Activated CD4-positive, alpha-beta memory T cell treated with anti-CD3 and anti-CD28 coated beads for 36 hours (primary cell): Measurements from ENCODE around the gene BRAT1. TPM values are rescaled to one million over a fixed set of nuclear protein-coding genes. Genes with fewer than 3 reads are reported as not detected.

Experiments used
- CTCF ChIA-PET: fragments of 350-600 bp; sonication (Branson Sonifier 250); formaldehyde crosslinking; loops from one replicate; lab custom pipeline; 2021; ENCODE audit warnings: antibody characterized with exemption, inconsistent platforms; lab: Charles Lee
- POLR2A ChIA-PET: fragments of 350-600 bp; sonication (Branson Sonifier 250); formaldehyde crosslinking; loops from one replicate; lab custom pipeline; 2021; ENCODE audit warnings: antibody characterized with exemption; lab: Charles Lee
- DNase-seq: peaks from one replicate; pipeline ENCODE4 v3.0.0-alpha.2; 2020
- H3K27ac Mint-ChIP-seq: one replicate; pipeline ENCODE4 v1.8.0; 2021; ENCODE audit warnings: mixed read lengths
- H3K27me3 Mint-ChIP-seq: one replicate; pipeline ENCODE4 v1.8.0; 2021; ENCODE audit warnings: mixed read lengths
- H3K36me3 Mint-ChIP-seq: one replicate; pipeline ENCODE4 v1.8.0; 2021; ENCODE audit warnings: mixed read lengths
- H3K4me1 Mint-ChIP-seq: one replicate; pipeline ENCODE4 v1.8.0; 2021; ENCODE audit warnings: low read depth, mixed read lengths
- H3K4me3 Mint-ChIP-seq: one replicate; pipeline ENCODE4 v1.8.0; 2021; ENCODE audit warnings: mild to moderate bottlenecking, mixed read lengths
- H3K9me3 Mint-ChIP-seq: one replicate; pipeline ENCODE4 v1.8.0; 2021; ENCODE audit warnings: mixed read lengths
- intact Hi-C: fragments of 100-400 bp; cut with micrococcal nuclease; formaldehyde crosslinking; loops from one replicate; pipeline ENCODE4 v1.15.1; 2023
- total RNA-seq, 2 experiments: library from RNA; stranded (reverse); gene quantifications; one replicate each; pipeline ENCODE4 v1.2.3, GENCODE V29; 2021

The BRAT1 gene
- total RNA-seq, 2 experiments from 2014 or later, result 33.5 to 33.6 TPM

DNA sequence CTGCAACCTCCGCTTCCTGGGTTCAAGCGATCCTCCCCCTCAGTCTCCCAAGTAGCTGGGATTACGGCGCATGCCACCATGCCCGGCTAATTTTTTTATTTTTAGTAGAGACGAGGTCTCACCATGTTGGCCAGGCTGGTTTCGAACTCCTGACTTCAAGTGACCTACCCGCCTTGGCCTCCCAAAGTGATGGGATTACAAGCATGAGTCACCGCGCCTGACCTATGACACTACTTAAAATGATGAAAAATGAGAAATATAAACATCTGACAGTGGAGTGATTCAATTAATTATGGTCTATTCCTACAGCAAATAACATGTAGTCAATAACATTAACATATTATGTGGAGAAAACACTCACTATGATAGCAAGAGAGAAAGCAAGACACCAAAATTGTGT, 2.2 kb downstream of the BRAT1 start:
- Mint-ChIP-seq H3K9me3 (no peaks in the 10 kb centered on the region), H3K4me1 (peaks cover 38% of the 10 kb centered on the region), H3K4me3 (peak overlapping the region; percentile 89), H3K27me3 (no peaks in the 10 kb centered on the region), H3K27ac (no peak overlapping the region), H3K36me3 (peaks cover 25% of the 10 kb centered on the region)
- intact Hi-C loops, result no loop called here
- ChIA-PET POLR2A (interaction anchor here (0.6 to 1.3 kb wide), 3 partner anchors 10 to 343 kb away, joined by 3 read pairs; no protein-coding TSS in a partner anchor), CTCF (interaction anchor here (1.5 kb wide), 1 partner anchor 157 kb away, joined by 5 read pairs; no protein-coding TSS in a partner anchor)
- no peak for DNase-seq

DNA sequence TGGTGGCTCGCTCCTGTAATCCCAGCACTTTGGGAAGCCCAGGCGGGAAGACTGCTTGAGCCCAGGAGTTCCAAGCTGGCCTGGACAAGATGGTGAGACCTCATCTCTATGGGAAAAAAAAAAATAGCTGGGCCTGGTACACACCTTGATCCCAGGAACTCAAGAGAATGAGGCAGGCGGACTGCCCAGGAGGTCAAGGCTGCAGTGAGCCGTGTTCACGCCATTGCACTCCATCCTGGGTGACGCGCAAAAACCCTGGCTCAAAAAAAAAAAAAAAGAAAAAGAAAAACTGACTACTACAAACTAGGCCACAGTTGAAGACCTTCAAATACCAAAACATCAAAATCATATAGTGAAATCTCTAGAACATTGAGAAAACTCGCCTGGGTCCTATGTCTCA, 3.9 kb downstream of the BRAT1 start:
- Mint-ChIP-seq H3K27ac (no peak overlapping the region), H3K27me3 (no peaks in the 10 kb centered on the region), H3K36me3 (peaks cover 35% of the 10 kb centered on the region), H3K4me3 (no peak overlapping the region), H3K9me3 (no peaks in the 10 kb centered on the region), H3K4me1 (peaks cover 33% of the 10 kb centered on the region)
- DNase-seq, result no peak
- ChIA-PET POLR2A (no interaction called here), CTCF (interaction anchor here (0.6 kb wide), 1 partner anchor 140 kb away, joined by 3 read pairs; no protein-coding TSS in a partner anchor)
- intact Hi-C loops, result no loop called here

DNA sequence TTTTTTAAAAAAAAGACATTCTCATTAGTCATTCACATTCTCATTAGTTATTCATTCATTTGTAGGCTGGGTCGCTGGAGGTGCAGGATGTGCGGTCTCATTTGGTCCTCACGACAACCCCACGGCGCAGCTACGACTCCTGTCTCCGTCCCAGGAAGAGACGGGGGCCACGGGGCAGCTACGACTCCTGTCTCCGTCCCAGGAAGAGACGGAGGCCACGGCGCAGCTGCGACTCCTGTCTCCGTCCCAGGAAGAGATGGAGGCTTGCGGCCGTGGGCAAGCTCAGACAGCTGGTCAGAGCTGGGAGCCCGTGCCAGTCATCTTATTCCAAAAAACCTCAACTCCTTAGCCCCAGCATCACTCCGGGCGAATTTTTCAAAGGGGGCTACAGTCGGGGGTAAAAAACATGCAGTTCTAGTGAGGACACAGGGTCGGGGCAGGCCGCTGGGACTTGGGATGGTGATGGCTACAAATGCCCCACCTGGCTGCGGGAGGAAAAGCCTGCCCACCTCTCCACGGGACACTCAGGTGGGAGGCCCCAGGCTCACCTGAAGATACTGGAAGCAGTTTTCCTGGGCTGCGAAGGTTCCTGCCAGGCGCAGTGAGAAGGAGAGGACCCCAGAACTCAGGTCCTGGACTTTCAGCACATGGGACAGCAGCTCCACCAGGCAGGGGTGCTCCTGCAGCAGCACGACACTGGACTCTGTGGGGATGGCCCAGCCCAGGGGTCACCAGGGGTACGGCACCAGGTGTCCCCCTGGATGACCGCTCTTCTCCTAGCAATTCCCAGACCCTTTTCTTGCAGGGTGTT, 8.3 kb downstream of the BRAT1 start:
- H3K27me3 Mint-ChIP-seq, result no peaks in the 10 kb centered on the region
- no peak overlapping the region for H3K27ac Mint-ChIP-seq
- ChIA-PET POLR2A (interaction anchor here (2.0 kb wide), 1 partner anchor 17 kb away, joined by 8 read pairs; no protein-coding TSS in a partner anchor), CTCF (no interaction called here)
- no peaks in the 10 kb centered on the region for H3K9me3 Mint-ChIP-seq
- intact Hi-C loops, result no loop called here
- H3K36me3 Mint-ChIP-seq, result peaks cover 37% of the 10 kb centered on the region
- H3K4me3 Mint-ChIP-seq, result no peak overlapping the region
- no peak for DNase-seq
- H3K4me1 Mint-ChIP-seq, result peaks cover 13% of the 10 kb centered on the region

DNA sequence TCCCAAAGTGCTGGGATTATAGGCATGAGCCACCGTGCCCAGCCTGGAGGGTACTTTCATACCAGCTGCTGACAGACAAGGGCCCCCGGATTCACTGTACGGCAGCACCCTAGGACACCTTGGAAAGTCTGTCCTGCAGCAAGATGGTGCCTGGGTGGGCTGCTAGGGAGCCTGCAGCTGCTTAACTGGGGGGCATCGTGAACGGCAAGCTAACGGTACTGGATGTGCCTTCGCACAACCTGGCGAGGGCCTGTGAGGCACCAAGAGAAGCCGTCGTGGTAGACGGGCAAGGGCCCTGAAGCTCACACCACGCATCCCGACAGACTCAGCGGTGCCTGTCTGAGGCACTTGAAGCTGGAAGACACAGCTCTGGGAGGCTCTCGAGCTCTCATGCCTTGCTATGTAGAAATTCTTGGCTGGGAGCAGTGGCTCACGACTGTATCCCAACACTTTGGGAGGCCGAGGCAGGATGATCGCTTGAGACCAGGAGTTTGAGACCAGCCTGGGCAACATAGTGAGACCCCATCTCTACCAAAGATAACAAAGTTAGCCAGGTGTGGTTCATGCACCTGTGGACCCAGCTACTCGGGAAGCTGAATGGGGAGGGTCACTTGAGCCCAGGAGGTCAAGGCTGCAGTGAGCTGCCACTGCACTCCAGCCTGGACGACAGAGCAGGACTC, 9.4 kb downstream of the BRAT1 start:
- ChIA-PET CTCF (no interaction called here), POLR2A (interaction anchor here (2.0 kb wide), 1 partner anchor 16 kb away, joined by 8 read pairs; no protein-coding TSS in a partner anchor)
- H3K36me3 Mint-ChIP-seq, result peaks cover 34% of the 10 kb centered on the region
- peaks cover 8% of the 10 kb centered on the region for H3K4me1 Mint-ChIP-seq
- H3K27ac Mint-ChIP-seq, result no peak overlapping the region
- no peaks in the 10 kb centered on the region for H3K27me3 Mint-ChIP-seq
- no peak overlapping the region for H3K4me3 Mint-ChIP-seq
- intact Hi-C loops, result no loop called here
- H3K9me3 Mint-ChIP-seq, result no peaks in the 10 kb centered on the region
- no peak for DNase-seq

DNA sequence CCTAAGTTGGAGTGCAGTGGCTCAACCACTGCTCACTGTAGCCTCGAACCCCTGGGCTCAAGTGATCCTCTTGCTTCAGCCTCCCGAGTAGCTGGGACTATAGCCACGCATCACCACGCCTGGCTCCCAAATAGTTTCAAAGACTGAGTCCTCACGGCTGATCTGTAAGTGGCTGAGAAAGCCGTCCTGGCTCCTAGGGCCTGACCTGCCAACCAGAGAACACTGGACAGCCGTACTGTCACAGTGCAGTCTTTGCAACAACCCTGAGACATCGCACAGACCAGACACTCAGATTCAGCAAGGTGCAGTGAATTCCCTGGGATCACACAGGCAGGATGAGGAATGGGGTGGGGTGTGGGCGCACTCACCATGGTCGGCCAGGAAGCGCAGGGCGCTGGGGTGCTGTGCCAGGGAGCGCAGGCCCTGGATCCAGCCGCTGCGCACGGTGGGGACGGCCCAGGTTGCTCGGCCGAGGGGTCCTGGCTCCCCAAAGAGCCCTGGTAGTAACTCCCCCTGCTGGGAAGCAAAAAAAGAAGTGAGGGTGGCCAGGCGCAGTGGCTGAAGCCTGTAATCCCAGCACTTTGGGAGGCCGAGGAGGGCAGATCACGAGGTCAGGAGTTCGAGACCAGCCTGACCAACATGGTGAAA, 10.7 kb downstream of the BRAT1 start:
- CTCF ChIA-PET, result no interaction called here

DNA sequence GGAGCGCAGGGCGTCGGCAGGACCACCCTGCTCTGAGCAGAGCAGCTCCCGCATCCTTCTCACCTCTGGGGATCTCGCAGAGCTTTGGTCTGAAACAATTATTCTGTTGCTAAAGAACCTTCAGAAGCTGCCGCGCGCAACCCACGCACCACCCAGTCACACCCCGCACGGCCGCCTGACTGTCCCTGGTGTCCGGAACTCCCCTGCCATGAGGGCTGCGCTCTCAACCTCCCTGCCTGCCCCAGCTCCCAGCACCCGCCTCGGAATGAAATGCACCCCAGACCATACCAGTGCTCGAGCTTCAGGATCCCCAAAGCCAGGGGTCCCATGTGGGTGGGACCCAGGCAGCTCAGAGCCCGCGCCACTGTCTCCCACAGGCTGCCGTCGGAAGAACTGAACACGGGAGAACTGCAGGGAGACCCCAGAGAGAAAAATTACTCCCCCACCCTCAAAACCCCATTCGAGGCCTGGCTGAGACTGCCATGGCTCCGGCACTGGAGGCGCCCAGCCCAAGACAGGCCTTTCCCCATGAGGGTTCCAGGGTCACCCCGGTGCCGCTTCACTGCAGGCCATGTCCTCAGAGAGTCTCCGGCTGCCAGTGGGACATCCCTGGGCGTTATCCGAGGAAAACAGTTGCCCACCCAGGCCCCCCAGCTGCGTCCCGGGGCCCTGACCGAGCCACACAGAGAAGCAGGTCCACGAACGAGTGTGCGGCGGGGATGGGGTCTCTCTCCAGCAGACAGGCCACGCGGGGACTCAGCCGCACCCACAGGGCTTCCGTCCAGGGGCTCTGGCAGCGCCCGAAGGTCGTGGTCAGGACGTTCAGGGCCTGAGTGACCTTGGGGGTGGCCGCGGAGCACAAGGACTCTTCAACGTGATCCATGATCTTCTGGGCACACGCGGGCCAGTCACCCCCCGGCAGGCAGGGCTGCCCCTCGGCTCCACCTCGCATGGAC, 12.1 kb downstream of the BRAT1 start:
- Mint-ChIP-seq H3K4me1 (no peaks in the 10 kb centered on the region), H3K4me3 (no peak overlapping the region), H3K27me3 (no peaks in the 10 kb centered on the region), H3K9me3 (no peaks in the 10 kb centered on the region), H3K27ac (no peak overlapping the region), H3K36me3 (peaks cover 26% of the 10 kb centered on the region)
- intact Hi-C loops, result no loop called here
- no peak for DNase-seq
- ChIA-PET POLR2A (interaction anchor here (0.7 kb wide), 1 partner anchor 11 kb away, joined by 3 read pairs; no protein-coding TSS in a partner anchor), CTCF (no interaction called here)

More for the DNA sequence above, 10.7 kb downstream of the BRAT1 start:
- no peak for DNase-seq
- no peak overlapping the region for H3K27ac Mint-ChIP-seq
- H3K9me3 Mint-ChIP-seq, result no peaks in the 10 kb centered on the region
- H3K27me3 Mint-ChIP-seq, result no peaks in the 10 kb centered on the region
- intact Hi-C loops, result no loop called here
- peaks cover 5% of the 10 kb centered on the region for H3K4me1 Mint-ChIP-seq
- POLR2A ChIA-PET, result no interaction called here
- peaks cover 30% of the 10 kb centered on the region for H3K36me3 Mint-ChIP-seq
- H3K4me3 Mint-ChIP-seq, result no peak overlapping the region

DNA sequence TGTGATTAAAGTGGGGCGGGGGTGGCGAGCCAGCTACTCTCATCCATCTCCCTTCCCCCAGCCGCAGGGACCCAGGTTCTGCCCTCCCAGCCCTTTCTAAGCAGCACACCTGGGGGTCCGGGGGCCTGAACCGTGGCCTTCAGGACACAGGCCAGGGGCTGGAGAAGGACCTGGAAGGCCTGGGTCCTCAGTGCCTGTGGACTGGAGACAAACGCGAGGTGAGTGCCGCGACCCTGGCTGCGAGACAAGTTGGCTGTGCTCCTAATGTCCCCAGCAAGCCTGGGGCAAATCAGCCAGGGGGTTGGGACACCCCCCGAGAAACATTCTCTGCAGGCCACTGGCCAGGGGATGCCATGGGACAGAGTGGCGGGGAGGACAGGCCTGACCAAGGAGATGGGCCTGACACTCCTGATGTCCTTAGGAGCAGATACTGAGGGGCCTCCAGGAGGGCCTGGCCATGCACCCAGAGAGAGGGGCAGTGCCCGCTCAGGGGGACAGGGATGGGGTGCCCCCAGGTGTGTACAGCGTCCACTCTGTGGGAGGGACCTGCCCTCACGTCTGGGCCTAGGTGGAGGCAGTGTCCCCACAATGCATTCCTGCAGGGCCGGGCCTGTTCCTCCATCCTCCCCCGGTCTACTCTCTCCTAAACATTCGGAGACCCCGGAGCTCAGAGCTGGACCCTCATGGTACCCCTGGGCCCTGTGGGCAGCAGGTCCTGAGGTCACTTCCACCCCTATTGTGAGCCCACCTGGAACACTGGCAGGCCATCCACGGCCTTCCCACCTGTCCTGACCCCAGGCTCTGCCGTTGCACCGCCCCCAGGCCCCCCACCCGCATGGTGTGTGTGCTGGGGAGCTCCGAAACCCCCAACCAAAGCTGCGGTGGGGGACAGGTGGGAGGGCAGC, 13.1 kb downstream of the BRAT1 start:
- Mint-ChIP-seq H3K27me3 (no peaks in the 10 kb centered on the region), H3K9me3 (no peaks in the 10 kb centered on the region), H3K4me1 (no peaks in the 10 kb centered on the region), H3K4me3 (no peak overlapping the region), H3K36me3 (peaks cover 20% of the 10 kb centered on the region), H3K27ac (no peak overlapping the region)
- ChIA-PET POLR2A (no interaction called here), CTCF (no interaction called here)
- no peak for DNase-seq
- intact Hi-C loops, result no loop called here

DNA sequence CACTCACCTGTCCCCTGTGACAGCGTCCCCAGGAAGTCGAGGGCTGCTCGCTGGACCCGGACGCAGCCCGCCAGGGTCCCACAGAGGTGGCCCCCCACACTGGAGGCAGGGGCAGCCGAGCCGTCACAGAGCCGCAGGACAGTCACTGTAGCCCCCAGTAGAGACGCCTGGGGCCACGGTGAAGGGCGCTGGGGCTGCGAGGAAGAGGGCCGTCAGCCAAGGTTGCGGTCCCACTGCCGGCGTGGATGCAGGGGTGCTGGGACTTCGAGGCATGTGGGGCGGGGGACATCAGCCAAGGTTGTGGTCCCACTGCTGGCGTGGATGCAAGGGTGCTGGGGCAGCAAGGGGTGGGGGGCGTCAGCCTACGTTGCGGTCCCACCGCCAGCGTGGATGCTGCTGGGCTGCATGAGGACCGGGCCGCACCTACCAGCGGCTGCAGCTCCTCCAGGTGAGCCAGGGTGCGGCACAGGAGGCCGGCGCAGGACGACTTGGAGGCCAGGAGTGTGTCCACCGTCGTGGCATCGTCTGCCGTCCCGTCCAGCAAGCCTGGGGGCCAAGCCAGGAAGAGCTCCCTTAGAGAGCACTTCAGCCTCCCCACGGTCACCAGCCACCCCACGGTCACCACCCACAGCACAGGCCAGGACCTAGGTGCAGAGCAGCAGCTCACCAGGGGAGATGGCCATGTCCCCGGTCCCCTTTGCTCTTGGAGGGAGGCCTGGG, 13.9 kb downstream of the BRAT1 start:
- H3K4me1 Mint-ChIP-seq, result no peaks in the 10 kb centered on the region
- CTCF ChIA-PET, result no interaction called here
- H3K36me3 Mint-ChIP-seq, result peaks cover 15% of the 10 kb centered on the region
- POLR2A ChIA-PET, result no interaction called here
- no peak overlapping the region for H3K27ac Mint-ChIP-seq
- intact Hi-C loops, result no loop called here
- no peaks in the 10 kb centered on the region for H3K9me3 Mint-ChIP-seq
- DNase-seq, result no peak
- H3K27me3 Mint-ChIP-seq, result no peaks in the 10 kb centered on the region
- H3K4me3 Mint-ChIP-seq, result no peak overlapping the region

DNA sequence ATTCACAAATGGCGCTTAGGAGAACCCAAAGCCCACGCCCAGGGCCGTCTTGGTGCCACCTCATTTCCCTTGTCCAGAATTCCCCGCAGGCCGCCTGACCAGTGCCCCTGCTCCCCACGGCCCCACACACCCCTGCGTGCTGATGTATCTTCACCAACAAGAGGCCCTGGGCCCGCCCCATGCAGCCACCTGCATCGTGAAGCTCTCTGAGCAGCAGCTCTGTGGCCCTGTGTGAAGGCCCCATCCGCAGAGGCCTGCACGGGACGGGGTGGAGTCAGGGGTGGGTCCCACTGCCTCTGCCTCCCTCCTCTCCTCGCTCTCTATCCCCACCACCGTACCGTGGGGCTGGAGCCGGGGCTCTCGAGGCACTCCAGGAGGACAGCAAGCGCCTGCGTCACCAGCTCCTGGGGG, 14.7 kb downstream of the BRAT1 start:
- Mint-ChIP-seq H3K9me3 (no peaks in the 10 kb centered on the region), H3K36me3 (peaks cover 15% of the 10 kb centered on the region), H3K27ac (no peak overlapping the region), H3K27me3 (no peaks in the 10 kb centered on the region), H3K4me3 (no peak overlapping the region), H3K4me1 (no peaks in the 10 kb centered on the region)
- intact Hi-C loops, result no loop called here
- POLR2A ChIA-PET, result interaction anchor here (1.4 kb wide), 1 partner anchor 20 kb away, joined by 3 read pairs; no protein-coding TSS in a partner anchor
- DNase-seq, result no peak
- CTCF ChIA-PET, result no interaction called here

DNA sequence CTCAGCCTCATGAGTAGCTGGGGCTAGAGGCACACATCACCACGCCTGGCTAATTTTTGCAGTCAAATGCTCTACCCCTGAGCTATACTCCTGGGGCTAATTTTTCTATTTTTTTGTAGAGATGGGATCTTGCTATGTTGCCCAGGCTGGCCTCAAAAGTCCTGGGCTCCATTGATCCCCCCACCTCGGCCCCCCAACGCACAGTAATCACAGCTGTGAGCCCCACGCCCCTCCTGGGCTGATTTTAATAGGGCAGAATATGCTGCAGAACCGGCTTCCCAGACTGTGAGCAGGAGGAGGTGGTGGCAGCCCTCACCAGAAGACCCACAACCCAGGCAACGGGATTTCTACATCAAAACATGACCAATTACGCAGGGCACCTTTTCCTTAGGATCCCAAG, 15.2 kb downstream of the BRAT1 start:
- H3K36me3 Mint-ChIP-seq, result peaks cover 15% of the 10 kb centered on the region
- H3K4me1 Mint-ChIP-seq, result no peaks in the 10 kb centered on the region
- ChIA-PET POLR2A (interaction anchor here (1.4 kb wide), 1 partner anchor 19 kb away, joined by 3 read pairs; no protein-coding TSS in a partner anchor), CTCF (no interaction called here)
- no peaks in the 10 kb centered on the region for H3K9me3 Mint-ChIP-seq
- H3K27ac Mint-ChIP-seq, result no peak overlapping the region
- H3K4me3 Mint-ChIP-seq, result no peak overlapping the region
- DNase-seq, result no peak
- intact Hi-C loops, result no loop called here
- no peaks in the 10 kb centered on the region for H3K27me3 Mint-ChIP-seq
